Fibroblast of pulmonary artery (primary cell): ENCODE results near the gene ASTN2.

Experiments used
- DNase-seq: peaks from one replicate; pipeline ENCODE4 v3.0.0-alpha.2; 2010; ENCODE audit warnings: low read depth
- H3K4me3 ChIP-seq: replicated peaks from 2 replicates; pipeline ENCODE4 v1.5.1; 2011; ENCODE audit warnings: low read depth, mild to moderate bottlenecking, control low read depth, low read length, moderate library complexity
- TF ChIP-seq, protein P1 (sequence below): IDR thresholded peaks from 2 replicates; pipeline ENCODE4 v1.5.1; 2011; ENCODE audit warnings: mild to moderate bottlenecking, control low read depth, low read length, inconsistent platforms; ENCODE audit errors: missing control alignments

Gene ASTN2

DNA sequence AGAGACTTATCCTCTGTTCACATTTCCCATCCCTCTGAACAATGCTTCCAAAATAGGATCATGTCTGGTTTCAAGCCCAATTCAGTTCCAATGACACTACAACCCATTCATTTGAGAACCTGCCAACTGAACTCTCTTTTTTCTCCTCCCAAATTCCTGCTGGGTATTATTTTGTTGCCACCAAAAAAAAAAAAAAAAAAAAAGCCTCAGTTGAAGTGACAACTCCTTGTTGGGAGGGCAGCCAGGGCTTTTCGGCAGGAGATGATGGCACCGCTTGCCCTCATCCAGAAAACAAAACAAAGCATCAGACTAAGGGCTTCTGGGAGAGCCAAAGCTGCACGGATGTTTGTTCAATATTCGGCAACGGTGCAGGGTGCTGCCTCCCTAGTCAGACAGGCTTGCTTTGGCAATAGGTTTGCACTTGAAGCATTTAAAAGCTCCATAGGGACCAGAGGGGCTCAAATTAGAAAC is 758.3 kb downstream of the ASTN2 start:
- no peak for DNase-seq
- H3K4me3 ChIP-seq = no peak overlapping the region
- TF ChIP-seq, protein P1, sequence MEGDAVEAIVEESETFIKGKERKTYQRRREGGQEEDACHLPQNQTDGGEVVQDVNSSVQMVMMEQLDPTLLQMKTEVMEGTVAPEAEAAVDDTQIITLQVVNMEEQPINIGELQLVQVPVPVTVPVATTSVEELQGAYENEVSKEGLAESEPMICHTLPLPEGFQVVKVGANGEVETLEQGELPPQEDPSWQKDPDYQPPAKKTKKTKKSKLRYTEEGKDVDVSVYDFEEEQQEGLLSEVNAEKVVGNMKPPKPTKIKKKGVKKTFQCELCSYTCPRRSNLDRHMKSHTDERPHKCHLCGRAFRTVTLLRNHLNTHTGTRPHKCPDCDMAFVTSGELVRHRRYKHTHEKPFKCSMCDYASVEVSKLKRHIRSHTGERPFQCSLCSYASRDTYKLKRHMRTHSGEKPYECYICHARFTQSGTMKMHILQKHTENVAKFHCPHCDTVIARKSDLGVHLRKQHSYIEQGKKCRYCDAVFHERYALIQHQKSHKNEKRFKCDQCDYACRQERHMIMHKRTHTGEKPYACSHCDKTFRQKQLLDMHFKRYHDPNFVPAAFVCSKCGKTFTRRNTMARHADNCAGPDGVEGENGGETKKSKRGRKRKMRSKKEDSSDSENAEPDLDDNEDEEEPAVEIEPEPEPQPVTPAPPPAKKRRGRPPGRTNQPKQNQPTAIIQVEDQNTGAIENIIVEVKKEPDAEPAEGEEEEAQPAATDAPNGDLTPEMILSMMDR = no peak

GRCh38 chr9:116654059-116654355 is 760.9 kb downstream of the ASTN2 start:
- TF ChIP-seq, protein P1 = no peak
- no peak overlapping the region for H3K4me3 ChIP-seq
- no peak for DNase-seq

- TF ChIP-seq, protein P1 = no peak
- no peak overlapping the region for H3K4me3 ChIP-seq
- DNase-seq = no peak
Measured at GRCh38 chr9:116653348-116654058, 761.4 kb downstream of the ASTN2 start.

- DNase-seq = no peak
- TF ChIP-seq, protein P1 = no peak
- H3K4me3 ChIP-seq = no peak overlapping the region
Measured at GRCh38 chr9:116647515-116647809, 767.4 kb downstream of the ASTN2 start.

GRCh38 chr9:116646661-116647514 is 768.0 kb downstream of the ASTN2 start:
- TF ChIP-seq, protein P1 = peak; percentile 80

DNA sequence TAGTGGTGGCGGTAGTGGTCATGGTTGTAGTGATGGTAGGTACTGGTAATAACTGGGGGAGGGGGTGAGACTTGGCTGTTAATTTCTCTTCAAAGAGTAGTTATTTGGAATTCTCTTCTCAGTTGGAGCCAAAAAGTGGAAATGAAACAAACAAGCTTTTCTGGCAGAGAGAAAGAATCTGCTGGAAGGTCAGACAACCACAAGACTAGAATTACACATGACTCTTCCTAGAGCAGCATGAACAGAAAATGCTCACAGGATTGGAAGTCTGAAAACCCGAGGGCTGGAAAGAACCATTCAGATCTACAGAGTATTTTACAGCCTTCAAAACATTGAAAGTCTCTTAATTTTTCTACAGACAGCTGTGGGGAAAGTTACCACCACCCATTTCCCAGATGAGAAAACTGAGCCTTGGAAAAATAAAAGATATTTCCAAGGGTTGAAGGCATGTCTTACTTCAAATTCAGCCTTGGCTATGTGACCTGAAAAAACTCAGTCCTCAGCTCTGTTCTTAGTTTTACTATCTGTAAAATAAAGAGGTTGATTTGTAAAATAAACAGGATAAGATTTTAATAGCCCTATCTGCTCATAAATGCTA is 770.7 kb downstream of the ASTN2 start:
- H3K4me3 ChIP-seq = no peak overlapping the region
- peak; percentile 32 for DNase-seq
- TF ChIP-seq, protein P1 = no peak

More at GRCh38 chr9:116646661-116647514, 768.0 kb downstream of the ASTN2 start:
- H3K4me3 ChIP-seq = no peak overlapping the region
- DNase-seq = peak; percentile 78
